Fibroblast of pulmonary artery (primary cell): ENCODE data around the gene SIX1.
A peak's percentile ranks its signal among the peaks of the same experiment; 100 is the strongest.

Experiments
- DNase-seq: peaks from one replicate; pipeline ENCODE4 v3.0.0-alpha.2; 2010; ENCODE audit warnings: low read depth
- H3K4me3 ChIP-seq: replicated peaks from 2 replicates; pipeline ENCODE4 v1.5.1; 2011; ENCODE audit warnings: low read depth, mild to moderate bottlenecking, control low read depth, low read length, moderate library complexity
- TF ChIP-seq, protein P1 (sequence below): IDR thresholded peaks from 2 replicates; pipeline ENCODE4 v1.5.1; 2011; ENCODE audit warnings: mild to moderate bottlenecking, control low read depth, low read length, inconsistent platforms; ENCODE audit errors: missing control alignments

Gene SIX1

DNA sequence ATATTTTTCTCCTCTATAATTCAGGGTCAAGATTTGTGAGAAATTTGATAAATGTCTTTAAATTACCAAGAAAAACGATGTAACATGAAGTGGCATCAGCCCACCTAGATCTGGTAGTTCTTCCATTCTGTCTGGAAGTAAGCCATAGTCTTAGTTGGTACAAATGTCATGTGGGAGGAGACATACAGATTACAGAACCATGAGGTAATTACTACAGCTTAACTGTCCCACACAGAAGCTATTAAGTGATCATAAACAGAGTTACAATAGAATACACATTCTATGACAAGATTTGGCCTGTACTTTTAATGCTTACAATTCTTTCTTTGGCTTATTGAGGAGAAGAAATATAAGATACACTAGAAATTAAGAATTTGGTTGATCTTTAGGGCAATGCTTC is 13.7 kb upstream of the SIX1 start:
- TF ChIP-seq, protein P1, sequence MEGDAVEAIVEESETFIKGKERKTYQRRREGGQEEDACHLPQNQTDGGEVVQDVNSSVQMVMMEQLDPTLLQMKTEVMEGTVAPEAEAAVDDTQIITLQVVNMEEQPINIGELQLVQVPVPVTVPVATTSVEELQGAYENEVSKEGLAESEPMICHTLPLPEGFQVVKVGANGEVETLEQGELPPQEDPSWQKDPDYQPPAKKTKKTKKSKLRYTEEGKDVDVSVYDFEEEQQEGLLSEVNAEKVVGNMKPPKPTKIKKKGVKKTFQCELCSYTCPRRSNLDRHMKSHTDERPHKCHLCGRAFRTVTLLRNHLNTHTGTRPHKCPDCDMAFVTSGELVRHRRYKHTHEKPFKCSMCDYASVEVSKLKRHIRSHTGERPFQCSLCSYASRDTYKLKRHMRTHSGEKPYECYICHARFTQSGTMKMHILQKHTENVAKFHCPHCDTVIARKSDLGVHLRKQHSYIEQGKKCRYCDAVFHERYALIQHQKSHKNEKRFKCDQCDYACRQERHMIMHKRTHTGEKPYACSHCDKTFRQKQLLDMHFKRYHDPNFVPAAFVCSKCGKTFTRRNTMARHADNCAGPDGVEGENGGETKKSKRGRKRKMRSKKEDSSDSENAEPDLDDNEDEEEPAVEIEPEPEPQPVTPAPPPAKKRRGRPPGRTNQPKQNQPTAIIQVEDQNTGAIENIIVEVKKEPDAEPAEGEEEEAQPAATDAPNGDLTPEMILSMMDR, result no peak

DNA sequence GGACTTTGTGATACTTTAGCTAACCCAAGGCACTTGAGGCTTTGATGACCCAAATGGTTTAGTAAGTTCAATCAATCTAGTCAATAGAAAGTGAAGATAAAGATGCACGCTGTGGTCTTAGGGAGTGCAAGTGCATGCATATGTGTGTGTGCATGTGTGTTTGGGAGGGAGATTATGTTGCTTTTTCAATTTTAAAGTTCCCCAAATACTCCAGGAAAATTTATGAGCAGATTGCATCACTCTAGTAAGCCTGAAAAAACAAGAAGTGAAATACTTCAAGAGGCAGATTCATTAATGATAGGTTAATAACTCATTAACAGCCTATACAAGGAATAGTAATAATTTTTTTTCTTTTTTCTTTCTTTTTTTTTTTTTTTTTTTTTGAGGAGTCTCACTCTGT is 12.4 kb upstream of the SIX1 start:
- no peak overlapping the region for H3K4me3 ChIP-seq
- TF ChIP-seq, protein P1, result no peak
- DNase-seq, result no peak

More for the DNA sequence above, 13.7 kb upstream of the SIX1 start:
- no peak overlapping the region for H3K4me3 ChIP-seq
- DNase-seq, result no peak

DNA sequence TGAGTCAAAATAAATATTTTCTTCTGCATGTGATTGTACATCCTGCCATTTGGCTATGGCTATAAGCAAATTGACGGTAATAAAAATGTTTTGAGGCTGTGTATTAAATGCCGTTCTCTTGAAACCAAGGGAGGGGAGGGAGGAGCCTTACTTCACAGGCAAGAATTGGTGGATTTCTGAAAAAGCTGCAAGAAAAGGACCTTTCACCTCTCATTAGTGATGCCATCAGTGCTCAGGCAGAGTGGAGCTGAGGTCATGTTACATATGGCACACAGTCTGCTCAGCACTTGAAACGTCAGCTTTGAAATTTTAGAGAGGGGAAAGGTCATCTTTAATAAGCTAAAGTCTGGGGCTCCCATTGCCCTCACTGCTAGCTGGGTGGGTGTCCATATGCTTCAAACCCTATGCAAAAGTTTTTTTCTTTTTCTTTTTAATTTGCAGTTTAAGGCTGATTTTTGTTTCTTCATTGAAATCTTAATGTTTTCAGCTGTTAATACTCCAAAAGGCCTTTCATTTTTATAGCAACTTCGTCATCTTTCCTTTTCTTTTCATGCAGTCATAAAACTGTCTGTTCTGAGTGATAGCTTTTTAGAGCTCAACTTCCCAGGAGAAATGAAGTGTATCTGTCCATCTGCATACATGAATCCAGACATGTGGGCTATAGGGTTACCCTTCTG is 9.8 kb upstream of the SIX1 start:
- DNase-seq, result no peak
- TF ChIP-seq, protein P1, result no peak
- H3K4me3 ChIP-seq, result no peak overlapping the region

DNA sequence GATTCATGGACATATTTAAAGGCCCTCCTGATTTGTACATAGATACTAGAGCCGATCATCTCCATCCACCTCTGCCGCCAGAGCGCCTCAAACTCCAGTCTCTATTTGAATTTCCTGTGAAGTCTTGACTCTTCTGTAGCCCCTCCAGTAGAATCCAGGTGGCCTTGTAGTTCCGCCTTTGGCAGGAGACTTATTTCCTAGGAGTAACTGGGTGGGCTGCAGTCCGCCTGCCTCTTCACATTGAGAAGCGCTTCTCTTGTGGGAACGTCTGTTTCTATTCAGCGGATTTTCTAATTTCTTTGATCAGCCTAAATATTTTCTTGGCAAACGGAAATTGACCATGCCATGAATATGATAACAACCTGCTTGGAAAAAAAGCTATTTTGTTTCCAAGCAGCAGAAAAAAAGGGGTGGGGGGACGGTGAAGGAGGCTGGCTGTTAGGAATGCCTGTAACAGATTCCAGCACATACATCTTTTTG is 9.0 kb upstream of the SIX1 start:
- H3K4me3 ChIP-seq, result no peak overlapping the region
- TF ChIP-seq, protein P1, result no peak
- no peak for DNase-seq

DNA sequence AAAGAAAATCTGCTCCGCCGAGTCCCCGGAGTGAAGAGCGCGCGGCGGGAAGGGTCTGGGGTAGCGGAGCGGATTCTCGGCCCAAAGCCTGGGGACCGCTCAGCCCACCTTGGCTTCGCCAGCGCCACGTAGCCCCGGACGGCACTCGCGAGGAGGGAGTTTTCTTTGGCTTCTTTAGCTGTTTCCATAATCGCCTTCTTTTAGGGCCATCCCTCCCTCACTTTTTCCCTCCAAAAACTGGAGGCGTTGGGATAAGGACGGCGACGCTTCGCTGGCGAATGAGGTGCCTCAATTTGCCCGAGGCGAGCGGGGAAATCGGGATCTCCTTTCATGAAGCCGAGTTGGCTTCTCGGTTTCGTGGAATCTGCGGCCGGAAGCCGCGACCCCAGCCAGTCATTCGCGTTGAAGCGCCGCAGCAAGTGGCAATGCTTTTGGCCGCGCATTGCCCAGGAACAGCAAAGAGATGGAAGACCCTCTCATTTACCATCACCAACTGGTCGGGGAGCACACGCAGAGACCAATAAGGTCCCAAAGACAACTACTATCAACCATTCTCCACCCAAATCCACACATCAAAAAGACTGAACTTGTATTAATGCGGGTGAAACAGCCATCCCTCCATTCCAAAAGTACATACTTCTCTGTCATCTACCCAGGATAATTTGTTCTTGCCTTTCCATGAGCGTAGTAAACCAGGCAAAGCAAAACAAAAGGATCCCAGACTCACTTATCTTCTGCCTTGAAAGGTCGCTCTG is 8.4 kb upstream of the SIX1 start:
- H3K4me3 ChIP-seq, result peak overlapping the region; percentile 71
- DNase-seq, result no peak
- TF ChIP-seq, protein P1, result no peak

DNA sequence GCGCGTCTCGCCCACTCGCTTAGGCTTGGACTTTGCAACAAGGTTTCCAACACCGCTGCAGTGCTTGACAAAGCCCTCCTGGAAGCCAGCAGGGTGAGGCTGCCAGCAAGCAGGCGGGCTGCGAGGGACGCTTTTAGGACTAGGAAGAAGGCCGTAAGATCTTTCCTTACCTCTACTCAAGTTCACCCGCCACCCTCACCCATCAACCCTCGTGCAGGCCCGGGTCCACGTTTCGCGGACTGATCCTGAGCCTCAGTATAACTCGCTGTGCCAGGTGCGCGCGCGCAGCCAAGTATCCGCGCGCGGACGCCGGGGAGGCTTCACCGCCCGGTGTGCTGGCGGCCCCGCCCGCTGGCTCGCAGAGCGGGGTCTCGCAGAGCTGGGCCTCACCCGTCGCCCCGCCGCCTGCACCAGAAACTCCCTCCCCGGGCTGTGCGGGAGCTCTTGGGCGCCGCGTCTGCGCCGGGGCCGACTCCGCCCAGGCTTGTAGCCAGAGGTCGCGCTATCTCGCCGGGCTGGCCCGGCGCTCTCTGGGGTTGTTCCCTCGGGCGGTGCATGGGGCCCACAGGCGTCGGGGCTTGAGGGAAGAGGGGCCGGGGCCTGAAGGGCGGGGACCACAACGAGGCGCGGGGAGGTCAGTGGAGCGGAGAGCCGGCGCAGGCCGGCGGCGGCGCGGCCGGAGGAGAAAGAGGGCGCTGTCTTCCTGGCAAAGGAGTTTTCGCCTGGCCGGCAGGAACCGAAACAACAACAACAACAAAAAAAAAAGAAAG is 7.6 kb upstream of the SIX1 start:
- peak overlapping the region; percentile 71 for H3K4me3 ChIP-seq
- TF ChIP-seq, protein P1, result peak; percentile 46
- DNase-seq, result peak; percentile 70
